PFSK-1 (cell line): ENCODE measurements around the gene MRPL36.

ENCODE experiments used
- FOXP2 ChIP-seq: optimal IDR thresholded peaks from 2 replicates; pipeline ENCODE3; 2011; ENCODE audit warnings: borderline replicate concordance, control low read depth, inconsistent platforms; ENCODE audit not compliant: insufficient read depth; ENCODE audit errors: extremely low read length, extremely low read depth
- POLR2AphosphoS5 ChIP-seq: IDR thresholded peaks from 2 replicates; pipeline ENCODE4 v1.6.1; 2012; ENCODE audit warnings: low read depth, mild to moderate bottlenecking, control low read depth, low read length, moderate library complexity
- REST ChIP-seq, 2 experiments: IDR thresholded peaks; 2 replicates each; pipeline versions ENCODE4 v1.6.1 to v1.8.0; 2011 to 2012; ENCODE audit warnings: low read depth in 2 of 2, low read length in 2 of 2, control low read depth in 1 of 2, inconsistent platforms in 1 of 2, mild to moderate bottlenecking in 1 of 2, moderate library complexity in 1 of 2; ENCODE audit not compliant: insufficient read depth in 1 of 2
- SIN3A ChIP-seq: IDR thresholded peaks from 2 replicates; pipeline ENCODE4 v1.6.1; 2012; ENCODE audit warnings: mild to moderate bottlenecking, low read length, moderate library complexity, borderline replicate concordance; ENCODE audit not compliant: insufficient read depth
- TAF1 ChIP-seq: IDR thresholded peaks from 2 replicates; pipeline ENCODE4 v1.6.1; 2012; ENCODE audit warnings: low read length, control low read depth, borderline replicate concordance; ENCODE audit not compliant: insufficient read depth

The MRPL36 gene

GRCh38 chr5:1768283-1769000 is 31.2 kb downstream of the MRPL36 start:
- TF ChIP-seq POLR2AphosphoS5: no peak
- TF ChIP-seq REST (IDR thresholded peaks at IDR 0.05; ENCODE audit: insufficient read depth in 1 of 2, low read depth in 2 of 2, low read length in 2 of 2): no peak
- TF ChIP-seq SIN3A: no peak
- TF ChIP-seq TAF1: no peak

DNA sequence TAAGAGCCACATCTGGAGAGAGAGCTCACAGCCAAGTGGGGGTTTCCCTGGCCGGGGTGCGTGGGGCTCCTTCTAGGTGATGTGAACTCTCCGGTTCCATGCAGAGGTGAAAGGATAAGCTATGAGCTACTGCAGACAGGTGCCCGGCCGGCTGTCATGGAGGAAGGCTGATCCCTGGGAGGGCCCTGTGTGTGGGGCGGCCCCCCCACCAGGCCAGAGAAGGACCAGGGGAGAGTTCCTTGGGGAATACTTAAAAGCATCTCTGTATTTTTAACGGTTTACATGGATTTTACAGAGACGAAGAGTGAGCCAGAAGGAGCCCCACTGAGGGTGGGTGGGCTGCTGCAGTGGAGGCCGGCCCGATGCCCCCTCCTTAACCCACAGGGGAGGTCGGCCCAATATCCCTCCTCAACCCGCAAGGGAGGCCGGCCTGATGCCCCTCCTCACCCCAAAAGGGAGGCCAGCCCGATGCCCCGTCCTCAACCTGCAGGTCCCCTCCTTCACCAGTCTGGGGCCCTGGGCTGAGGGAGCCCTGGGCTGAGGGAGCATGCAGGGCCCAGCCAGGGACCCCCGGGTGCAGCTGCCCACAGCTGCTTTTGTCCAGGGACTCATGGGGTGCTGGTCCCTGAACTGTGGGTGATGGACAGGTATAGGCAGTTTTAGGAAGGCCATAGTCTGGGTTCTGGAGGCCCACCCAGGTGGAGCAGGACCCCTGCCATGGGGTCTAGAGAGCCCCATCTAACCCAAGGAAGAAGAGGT is 31.9 kb downstream of the MRPL36 start:
- TF ChIP-seq REST (IDR thresholded peaks at IDR 0.05; ENCODE audit: insufficient read depth in 1 of 2, low read depth in 2 of 2, low read length in 2 of 2) (no peak), TAF1 (no peak), FOXP2 (no peak), SIN3A (no peak), POLR2AphosphoS5 (no peak)

DNA sequence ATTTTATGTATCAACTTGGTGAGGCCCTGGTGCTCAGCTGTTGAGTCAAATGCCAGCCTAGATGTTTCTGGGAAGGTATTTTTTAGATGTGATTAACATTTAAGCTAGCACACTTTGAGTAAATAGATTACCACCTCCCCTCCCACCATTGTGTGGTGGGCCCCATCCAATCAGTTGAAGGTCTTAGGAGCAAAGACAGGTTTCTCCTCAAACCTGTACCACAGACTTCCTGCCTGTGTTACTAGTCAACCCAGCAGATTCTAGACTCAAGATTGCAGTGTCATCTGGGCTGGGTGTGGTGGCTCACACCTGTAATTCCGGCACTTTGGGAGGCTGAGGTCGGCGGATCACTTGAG is 33.8 kb downstream of the MRPL36 start:
- TF ChIP-seq FOXP2: no peak
- TF ChIP-seq TAF1: no peak
- no peak for TF ChIP-seq REST (IDR thresholded peaks at IDR 0.05; ENCODE audit: insufficient read depth in 1 of 2, low read depth in 2 of 2, low read length in 2 of 2)
- TF ChIP-seq SIN3A: no peak
- no peak for TF ChIP-seq POLR2AphosphoS5

GRCh38 chr5:1765141-1765879 is 34.3 kb downstream of the MRPL36 start:
- TF ChIP-seq TAF1: no peak
- no peak for TF ChIP-seq FOXP2
- no peak for TF ChIP-seq REST (IDR thresholded peaks at IDR 0.05; ENCODE audit: insufficient read depth in 1 of 2, low read depth in 2 of 2, low read length in 2 of 2)
- no peak for TF ChIP-seq POLR2AphosphoS5
- TF ChIP-seq SIN3A: no peak
